Gastroesophageal sphincter (tissue), 3 donors: ENCODE results near the gene EXOC6B.

Experiments used
- EP300 ChIP-seq: sonication (generic); formaldehyde crosslinking; IDR thresholded peaks from one replicate; pipeline ENCODE4 v1.6.1; 2017; ENCODE audit warnings: antibody characterized with exemption, mild to moderate bottlenecking
- POLR2A ChIP-seq, 2 donors: fragments of 450-650 bp; IDR thresholded peaks; one replicate each; pipeline ENCODE4 v1.6.1; 2017; ENCODE audit warnings: antibody characterized with exemption in 2 of 2, mild to moderate bottlenecking in 2 of 2, moderate library complexity in 1 of 2
- POLR2AphosphoS5 ChIP-seq: sonication (generic); formaldehyde crosslinking; IDR thresholded peaks from one replicate; pipeline ENCODE4 v1.6.1; 2017; ENCODE audit warnings: antibody characterized with exemption
- TF ChIP-seq, protein P1 (sequence below), 4 experiments: fragments of 200-600 bp in 2 of 4; fragments of 450-650 bp in 2 of 4; sonication (generic) in 1 of 4; IDR thresholded peaks; one replicate each; pipeline ENCODE4 v1.5.1; 2017 to 2019; ENCODE audit warnings: antibody characterized with exemption in 4 of 4, mild to moderate bottlenecking in 2 of 4, moderate library complexity in 2 of 4

DNA sequence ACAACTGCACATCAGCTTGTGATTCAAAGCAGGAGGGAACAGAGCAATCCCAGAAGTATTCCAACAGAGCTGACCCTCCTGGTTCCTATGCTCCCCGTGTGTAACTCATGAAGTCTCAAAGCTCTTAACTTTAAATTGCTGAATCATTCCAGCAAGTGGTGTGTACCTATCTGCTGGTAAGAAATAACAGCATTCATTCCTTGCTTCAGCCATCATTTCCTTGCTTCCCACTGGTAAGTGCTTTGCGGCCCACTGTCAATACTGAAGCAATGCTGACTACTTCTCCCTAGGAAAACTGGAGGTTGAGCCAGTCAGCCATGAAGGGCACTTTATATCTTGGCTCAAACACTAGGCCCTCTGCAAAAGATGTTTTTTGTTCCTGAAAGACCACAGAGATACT is 222.4 kb downstream of the EXOC6B start:
- TF ChIP-seq, protein P1, sequence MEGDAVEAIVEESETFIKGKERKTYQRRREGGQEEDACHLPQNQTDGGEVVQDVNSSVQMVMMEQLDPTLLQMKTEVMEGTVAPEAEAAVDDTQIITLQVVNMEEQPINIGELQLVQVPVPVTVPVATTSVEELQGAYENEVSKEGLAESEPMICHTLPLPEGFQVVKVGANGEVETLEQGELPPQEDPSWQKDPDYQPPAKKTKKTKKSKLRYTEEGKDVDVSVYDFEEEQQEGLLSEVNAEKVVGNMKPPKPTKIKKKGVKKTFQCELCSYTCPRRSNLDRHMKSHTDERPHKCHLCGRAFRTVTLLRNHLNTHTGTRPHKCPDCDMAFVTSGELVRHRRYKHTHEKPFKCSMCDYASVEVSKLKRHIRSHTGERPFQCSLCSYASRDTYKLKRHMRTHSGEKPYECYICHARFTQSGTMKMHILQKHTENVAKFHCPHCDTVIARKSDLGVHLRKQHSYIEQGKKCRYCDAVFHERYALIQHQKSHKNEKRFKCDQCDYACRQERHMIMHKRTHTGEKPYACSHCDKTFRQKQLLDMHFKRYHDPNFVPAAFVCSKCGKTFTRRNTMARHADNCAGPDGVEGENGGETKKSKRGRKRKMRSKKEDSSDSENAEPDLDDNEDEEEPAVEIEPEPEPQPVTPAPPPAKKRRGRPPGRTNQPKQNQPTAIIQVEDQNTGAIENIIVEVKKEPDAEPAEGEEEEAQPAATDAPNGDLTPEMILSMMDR (IDR thresholded peaks at IDR 0.05), result no peak
- no peak for TF ChIP-seq POLR2A (IDR thresholded peaks at IDR 0.05)
- TF ChIP-seq EP300, result no peak
- no peak for TF ChIP-seq POLR2AphosphoS5
